ENCODE data around the gene EYA3. TPM values are rescaled to one million over a fixed set of nuclear protein-coding genes. Genes with fewer than 3 reads are reported as not detected.

EYA3 gene
- total RNA-seq, 1 experiment from 2014 or later: 29.4 TPM

- H3K4me3 Mint-ChIP-seq: no peak overlapping the region
- H3K4me1 Mint-ChIP-seq: peaks cover 24% of the 10 kb centered on the region
- TF ChIP-seq E2F5 (CRISPR knock-in tag; IDR thresholded peaks at IDR 0.05) (no peak), CBFB (CRISPR knock-in tag; IDR thresholded peaks at IDR 0.05; ENCODE audit: low read depth) (no peak), TP53 (CRISPR knock-in tag; IDR thresholded peaks at IDR 0.05) (no peak), HMGXB4 (CRISPR knock-in tag; IDR thresholded peaks at IDR 0.05) (no peak), EMX1 (CRISPR knock-in tag; IDR thresholded peaks at IDR 0.05) (no peak), ZNF219 (CRISPR knock-in tag; IDR thresholded peaks at IDR 0.05; ENCODE audit: borderline replicate concordance) (no peak), ZNF232 (CRISPR knock-in tag; IDR thresholded peaks at IDR 0.05) (no peak), FOXK1 (CRISPR knock-in tag; IDR thresholded peaks at IDR 0.05) (no peak), MAX (CRISPR knock-in tag; IDR thresholded peaks at IDR 0.05) (no peak)
- ChIA-PET CTCF (interaction anchor here (1.3 to 1.7 kb wide), 2 partner anchors 33 kb away, joined by 4 read pairs; no protein-coding TSS in a partner anchor), POLR2A (no interaction called here)
- DNase-seq (ENCODE audit: low spot score) (no peak), ATAC-seq (no peak)
- 0 out of 2 replicates have a peak overlapping the region, but pooled peaks have one; percentile 20 for H3K27ac Mint-ChIP-seq
- no peaks in the 10 kb centered on the region for H3K27me3 Mint-ChIP-seq (ENCODE audit: low read depth)
- H3K9me3 Mint-ChIP-seq: no peaks in the 10 kb centered on the region
- 0 out of 2 replicates have a peak, but pooled peaks cover 2% of the 10 kb centered on the region for H3K36me3 Mint-ChIP-seq
These were observed 30.2 kb downstream of the EYA3 start for GRCh38 chr1:28058168-28058567.

- Mint-ChIP-seq H3K9me3 (no peaks in the 10 kb centered on the region), H3K4me3 (no peak overlapping the region), H3K27me3 (ENCODE audit: low read depth) (no peaks in the 10 kb centered on the region), H3K4me1 (peaks cover 24% of the 10 kb centered on the region), H3K36me3 (0 out of 2 replicates have a peak, but pooled peaks cover 3% of the 10 kb centered on the region), H3K27ac (peak overlapping the region; percentile 32)
- CTCF ChIA-PET: interaction anchor here (1.7 kb wide), 1 partner anchor 35 kb away, joined by 4 read pairs; no protein-coding TSS in a partner anchor
- DNase-seq (ENCODE audit: low spot score): no peak
- POLR2A ChIA-PET: no interaction called here
- no peak for ATAC-seq
- TF ChIP-seq RELA (CRISPR knock-in tag; IDR thresholded peaks at IDR 0.05; ENCODE audit: borderline replicate concordance) (no peak), EMX1 (CRISPR knock-in tag; IDR thresholded peaks at IDR 0.05) (no peak), ZNF671 (CRISPR knock-in tag; IDR thresholded peaks at IDR 0.05) (no peak), USF2 (CRISPR knock-in tag; IDR thresholded peaks at IDR 0.05) (no peak), GABPB1 (CRISPR knock-in tag; IDR thresholded peaks at IDR 0.05) (no peak), SMAD4 (CRISPR knock-in tag; IDR thresholded peaks at IDR 0.05) (no peak), AFF4 (CRISPR knock-in tag; IDR thresholded peaks at IDR 0.05; ENCODE audit: borderline replicate concordance) (no peak), SP1 (CRISPR knock-in tag; conservative IDR thresholded peaks at IDR 0.05) (no peak), ARID4B (CRISPR knock-in tag; IDR thresholded peaks at IDR 0.05; ENCODE audit: borderline replicate concordance) (no peak), ATF2 (CRISPR knock-in tag; IDR thresholded peaks at IDR 0.05; ENCODE audit: borderline replicate concordance, low read depth) (no peak), SMAD3 (CRISPR knock-in tag; IDR thresholded peaks at IDR 0.05; ENCODE audit: borderline replicate concordance) (no peak), ZNF263 (CRISPR knock-in tag; IDR thresholded peaks at IDR 0.05; ENCODE audit: low read depth) (no peak), ATF1 (CRISPR knock-in tag; IDR thresholded peaks at IDR 0.05) (no peak)
These were observed 32.1 kb downstream of the EYA3 start for GRCh38 chr1:28056129-28056925.

Measured in WTC11 (cell line).